SU-DHL-6 (cell line): ENCODE results near the gene FAAH.
A peak's percentile ranks its signal among the peaks of the same experiment; 100 is the strongest.

ENCODE experiments used
- H2AFZ ChIP-seq: fragments of 200-600 bp; sonication (generic); 2 replicates; pipeline ENCODE4 v1.6.1; 2014; ENCODE audit warnings: low read depth, mild to moderate bottlenecking, moderate library complexity, mixed read lengths, antibody characterized with exemption, low read length; ENCODE audit not compliant: severe bottlenecking
- H3F3A ChIP-seq: fragments of 200-600 bp; shearing (Covaris generic); 2 replicates; pipeline ENCODE4 v1.6.0; 2016; ENCODE audit warnings: antibody characterized with exemption, mild to moderate bottlenecking; ENCODE audit not compliant: insufficient read depth
- H3K27ac ChIP-seq: fragments of 200-600 bp; sonication (generic); 2 replicates; pipeline ENCODE4 v1.5.1; 2016; ENCODE audit warnings: low read depth, mild to moderate bottlenecking, low read length, moderate library complexity, mixed read lengths
- H3K27me3 ChIP-seq: fragments of 200-600 bp; sonication (generic), shearing (Covaris generic); 2 replicates; pipeline ENCODE4 v1.6.0; 2014; ENCODE audit warnings: mild to moderate bottlenecking, low read length
- H3K36me3 ChIP-seq: fragments of 200-600 bp; sonication (generic); 2 replicates; pipeline ENCODE4 v1.6.1; 2014; ENCODE audit warnings: mild to moderate bottlenecking, low read length, mixed read lengths
- H3K4me2 ChIP-seq: fragments of 300-600, 200-600 bp; shearing (Covaris generic), sonication (generic); 2 replicates; pipeline ENCODE4 v1.6.0; 2014; ENCODE audit warnings: low read length, low read depth, mild to moderate bottlenecking; ENCODE audit not compliant: poor library complexity, severe bottlenecking
- H3K4me3 ChIP-seq: fragments of 200-600 bp; sonication (generic); 2 replicates; pipeline ENCODE4 v1.5.1; 2014; ENCODE audit warnings: antibody characterized with exemption, low read length, mild to moderate bottlenecking, mixed read lengths; ENCODE audit not compliant: insufficient read depth, poor library complexity, severe bottlenecking
- H3K79me2 ChIP-seq: fragments of 200-600 bp; sonication (generic); 2 replicates; pipeline ENCODE4 v1.6.1; 2014; ENCODE audit warnings: mild to moderate bottlenecking, low read length, moderate library complexity; ENCODE audit not compliant: insufficient read depth
- H3K9ac ChIP-seq: fragments of 200-600 bp; sonication (generic); 2 replicates; pipeline ENCODE4 v1.7.0; 2014; ENCODE audit warnings: mild to moderate bottlenecking, low read length
- H3K9me2 ChIP-seq: fragments of 200-600 bp; sonication (generic); replicated peaks from 2 replicates; pipeline ENCODE4 v1.6.1; 2014; ENCODE audit warnings: low read length; ENCODE audit not compliant: insufficient read depth
- H3K9me3 ChIP-seq: fragments of 200-600 bp; sonication (generic); 2 replicates; pipeline ENCODE4 v1.6.1; 2014; ENCODE audit warnings: low read length, mixed read lengths; ENCODE audit not compliant: insufficient read depth
- H4K20me1 ChIP-seq: fragments of 200-600 bp; sonication (generic); 2 replicates; pipeline ENCODE4 v1.6.1; 2014; ENCODE audit warnings: low read depth, mild to moderate bottlenecking, antibody characterized with exemption, low read length, moderate library complexity, mixed read lengths
- EZH2phosphoT487 ChIP-seq: fragments of 200-600 bp; sonication (generic), shearing (Covaris generic); conservative IDR thresholded peaks from 2 replicates; pipeline ENCODE4 v1.6.1; 2018; ENCODE audit warnings: mild to moderate bottlenecking, antibody characterized with exemption, low read length, moderate library complexity, mixed read lengths
- TF ChIP-seq, protein P1 (sequence below): fragments of 200-600 bp; sonication (generic); IDR thresholded peaks from one replicate; pipeline ENCODE4 v1.5.1; 2017; ENCODE audit warnings: antibody characterized with exemption, mild to moderate bottlenecking, low read length, moderate library complexity; ENCODE audit not compliant: insufficient read depth, poor library complexity, severe bottlenecking

Gene FAAH

DNA sequence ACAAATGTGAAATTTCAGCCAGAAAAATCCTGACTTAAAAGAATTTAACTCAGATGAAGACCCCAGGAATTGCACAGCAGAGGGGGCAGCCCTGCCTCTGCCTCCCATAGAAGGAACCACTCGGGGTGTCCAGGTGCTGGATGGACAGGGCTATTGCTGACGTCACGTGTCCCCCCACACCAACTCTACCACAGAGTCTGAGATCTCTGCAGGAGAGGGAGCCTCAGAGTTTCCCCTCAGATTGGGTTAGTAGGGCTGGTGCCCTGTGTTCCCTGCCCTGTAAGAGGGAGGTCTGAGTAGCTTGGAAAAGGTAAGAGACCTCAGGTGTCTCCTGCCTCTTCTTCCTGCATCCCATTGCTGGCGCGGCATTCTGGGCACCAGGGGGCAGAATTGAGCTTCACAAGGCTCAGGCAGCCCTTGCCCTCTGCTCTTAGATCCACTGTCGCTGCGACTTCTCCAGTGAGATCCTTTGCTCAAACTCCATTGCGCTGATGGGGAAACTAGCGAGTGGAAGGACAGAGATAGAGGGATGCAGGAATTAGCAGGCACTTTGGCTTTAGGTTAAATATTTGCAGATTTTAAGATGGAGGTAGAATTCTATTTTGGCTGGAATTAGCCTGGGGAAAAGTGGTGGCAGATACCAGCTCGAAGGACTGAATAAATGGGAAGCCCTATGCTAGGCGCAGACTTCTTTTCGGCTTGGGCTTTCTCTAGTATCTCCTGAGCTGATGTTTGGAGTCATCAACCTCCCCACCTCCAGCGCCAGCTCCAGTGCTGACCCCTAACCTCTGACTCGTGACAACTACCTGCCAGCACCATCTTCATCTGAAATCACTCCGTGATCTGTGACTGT, 52.8 kb downstream of the FAAH start:
- H3F3A ChIP-seq, result no peaks in the 10 kb centered on the region
- no peaks in the 10 kb centered on the region for H3K36me3 ChIP-seq
- no peak overlapping the region for H3K4me2 ChIP-seq
- no peak overlapping the region for H3K27ac ChIP-seq
- no peaks in the 10 kb centered on the region for H3K9me3 ChIP-seq
- no peak for TF ChIP-seq EZH2phosphoT487
- TF ChIP-seq, protein P1, sequence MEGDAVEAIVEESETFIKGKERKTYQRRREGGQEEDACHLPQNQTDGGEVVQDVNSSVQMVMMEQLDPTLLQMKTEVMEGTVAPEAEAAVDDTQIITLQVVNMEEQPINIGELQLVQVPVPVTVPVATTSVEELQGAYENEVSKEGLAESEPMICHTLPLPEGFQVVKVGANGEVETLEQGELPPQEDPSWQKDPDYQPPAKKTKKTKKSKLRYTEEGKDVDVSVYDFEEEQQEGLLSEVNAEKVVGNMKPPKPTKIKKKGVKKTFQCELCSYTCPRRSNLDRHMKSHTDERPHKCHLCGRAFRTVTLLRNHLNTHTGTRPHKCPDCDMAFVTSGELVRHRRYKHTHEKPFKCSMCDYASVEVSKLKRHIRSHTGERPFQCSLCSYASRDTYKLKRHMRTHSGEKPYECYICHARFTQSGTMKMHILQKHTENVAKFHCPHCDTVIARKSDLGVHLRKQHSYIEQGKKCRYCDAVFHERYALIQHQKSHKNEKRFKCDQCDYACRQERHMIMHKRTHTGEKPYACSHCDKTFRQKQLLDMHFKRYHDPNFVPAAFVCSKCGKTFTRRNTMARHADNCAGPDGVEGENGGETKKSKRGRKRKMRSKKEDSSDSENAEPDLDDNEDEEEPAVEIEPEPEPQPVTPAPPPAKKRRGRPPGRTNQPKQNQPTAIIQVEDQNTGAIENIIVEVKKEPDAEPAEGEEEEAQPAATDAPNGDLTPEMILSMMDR, result peak; percentile 89
- H3K9ac ChIP-seq, result no peak overlapping the region
- no peak overlapping the region for H3K4me3 ChIP-seq
- no peaks in the 10 kb centered on the region for H3K9me2 ChIP-seq
- no peaks in the 10 kb centered on the region for H3K79me2 ChIP-seq
- no peaks in the 10 kb centered on the region for H4K20me1 ChIP-seq
- no peak overlapping the region for H2AFZ ChIP-seq
- no peaks in the 10 kb centered on the region for H3K27me3 ChIP-seq

DNA sequence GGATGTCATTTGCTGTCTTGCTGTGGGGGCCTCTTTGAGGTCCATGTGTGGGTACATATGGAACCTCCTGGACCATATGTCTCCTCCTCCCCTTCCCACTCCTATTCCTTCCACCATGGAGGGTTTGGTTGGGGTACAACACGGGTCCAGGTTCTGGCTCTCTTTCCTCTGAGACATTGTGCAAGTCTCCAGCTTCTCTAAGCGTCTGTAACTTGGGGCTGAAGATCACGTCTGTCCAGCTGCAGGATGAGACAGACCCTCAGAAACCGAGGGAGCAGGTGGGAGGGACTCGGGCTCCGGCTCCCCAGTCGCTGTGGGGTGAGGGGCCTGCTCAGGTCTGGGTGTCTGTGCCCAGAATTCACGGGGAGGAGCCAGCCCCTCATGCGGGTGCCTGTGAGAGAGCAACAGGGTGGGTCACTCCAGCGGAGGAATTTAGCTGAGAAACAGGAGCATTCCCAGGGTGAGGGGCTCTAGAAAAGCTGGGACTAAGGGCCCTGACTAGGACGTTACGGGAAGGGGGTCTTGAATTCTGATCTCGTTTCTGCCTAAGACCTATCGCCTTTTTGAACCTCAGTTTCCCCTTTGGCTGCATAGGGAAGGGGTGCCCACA, 53.5 kb downstream of the FAAH start:
- Histone ChIP-seq H2AFZ (no peak overlapping the region), H3K9me2 (no peaks in the 10 kb centered on the region), H3K36me3 (no peaks in the 10 kb centered on the region), H3K27ac (no peak overlapping the region), H3K9ac (no peak overlapping the region), H3K9me3 (no peaks in the 10 kb centered on the region), H3K4me3 (no peak overlapping the region), H3F3A (no peaks in the 10 kb centered on the region), H3K4me2 (no peak overlapping the region), H3K27me3 (no peaks in the 10 kb centered on the region), H3K79me2 (no peaks in the 10 kb centered on the region), H4K20me1 (no peaks in the 10 kb centered on the region)
- TF ChIP-seq, protein P1, result no peak
- no peak for TF ChIP-seq EZH2phosphoT487

DNA sequence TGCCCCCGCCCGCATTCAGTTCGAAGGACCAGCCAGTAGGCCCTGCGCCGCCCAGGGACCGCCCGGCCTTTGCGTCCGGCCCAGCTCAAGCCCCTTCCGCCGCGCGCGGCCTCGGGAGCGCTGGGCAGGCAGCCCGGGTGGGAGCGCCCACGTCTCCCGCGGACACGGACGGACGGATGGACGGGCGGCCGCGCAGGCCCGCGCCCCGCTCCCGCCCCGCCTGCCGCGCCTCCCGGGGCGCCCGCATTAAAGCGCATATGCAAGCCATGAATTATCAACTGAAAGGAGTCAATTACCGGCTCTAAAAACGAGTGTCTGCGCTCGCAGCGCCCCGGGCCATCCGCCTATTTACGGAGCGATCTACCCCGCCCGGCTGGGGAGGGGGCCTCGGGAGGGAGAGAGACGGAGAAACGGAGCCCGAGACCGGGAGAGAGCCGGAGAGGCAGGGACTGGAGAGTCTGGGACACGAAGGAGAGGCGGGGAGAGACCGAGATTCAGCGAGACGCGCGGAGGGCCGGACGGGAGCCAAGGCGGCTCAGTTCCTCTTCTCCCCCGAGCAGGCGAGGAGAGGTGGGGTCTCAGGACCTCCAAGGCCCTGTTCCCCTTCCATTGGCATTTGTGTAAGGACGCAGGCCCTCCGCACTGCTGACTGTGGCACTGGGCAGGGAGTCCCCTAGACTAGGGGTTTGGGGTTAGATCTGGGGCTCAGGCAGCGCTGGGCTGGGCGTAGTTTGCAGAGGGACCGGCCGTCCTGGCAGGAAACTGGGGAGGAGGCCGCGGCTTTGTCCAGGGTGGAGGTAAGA, 54.2 kb downstream of the FAAH start:
- H3F3A ChIP-seq, result no peaks in the 10 kb centered on the region
- no peaks in the 10 kb centered on the region for H3K9me3 ChIP-seq
- no peak overlapping the region for H3K27ac ChIP-seq
- no peak overlapping the region for H3K9ac ChIP-seq
- no peaks in the 10 kb centered on the region for H4K20me1 ChIP-seq
- no peaks in the 10 kb centered on the region for H3K79me2 ChIP-seq
- no peaks in the 10 kb centered on the region for H3K9me2 ChIP-seq
- H3K4me2 ChIP-seq, result no peak overlapping the region
- H3K27me3 ChIP-seq, result no peaks in the 10 kb centered on the region
- H2AFZ ChIP-seq, result no peak overlapping the region
- H3K36me3 ChIP-seq, result no peaks in the 10 kb centered on the region
- H3K4me3 ChIP-seq, result no peak overlapping the region
- TF ChIP-seq, protein P1, result no peak
